NCI-H1092 treated with DMSO at 0.1 percent for 48 hours (cell line): ENCODE measurements around the gene SPEM2.

ENCODE experiments used
- DNase-seq: peaks from one replicate; lab custom pipeline; 2025; lab: John Stamatoyannopoulos, UW

The SPEM2 gene

GRCh38 chr17:7403977-7404736, 21.3 kb upstream of the SPEM2 start, which contains the start of gene TMEM256:
Gene TMEM256, minus strand, starts transcription at chr17:7404097. Its CDS starts 13 bp downstream, at chr17:7404084.
- peak; percentile 96 for DNase-seq

GRCh38 chr17:7404737-7405349, 20.6 kb upstream of the SPEM2 start:
- peak; percentile 8 for DNase-seq

GRCh38 chr17:7405350-7406234, 19.8 kb upstream of the SPEM2 start:
- no peak for DNase-seq

- DNase-seq: no peak
Measured at GRCh38 chr17:7406235-7406825, 19.1 kb upstream of the SPEM2 start.

GRCh38 chr17:7407082-7407481, 18.3 kb upstream of the SPEM2 start:
- DNase-seq: no peak

- no peak for DNase-seq
Measured at GRCh38 chr17:7407485-7408251, 17.7 kb upstream of the SPEM2 start, which contains the start of gene NLGN2. Gene NLGN2, plus strand, starts transcription at chr17:7407845. Its CDS starts 411 bp downstream, at chr17:7408256.

- DNase-seq: no peak
Measured at GRCh38 chr17:7408252-7408727, 17.1 kb upstream of the SPEM2 start.

- DNase-seq: no peak
Measured at GRCh38 chr17:7408863-7409262, 16.6 kb upstream of the SPEM2 start.

- DNase-seq: no peak
Measured at GRCh38 chr17:7409716-7410115, 15.7 kb upstream of the SPEM2 start.

- no peak for DNase-seq
Measured at GRCh38 chr17:7410634-7411426, 14.6 kb upstream of the SPEM2 start.

GRCh38 chr17:7411427-7411750, 14.0 kb upstream of the SPEM2 start:
- DNase-seq: no peak

GRCh38 chr17:7413346-7413985, 11.9 kb upstream of the SPEM2 start:
- no peak for DNase-seq

GRCh38 chr17:7414837-7415236, 10.6 kb upstream of the SPEM2 start:
- no peak for DNase-seq

- DNase-seq: no peak
Measured at GRCh38 chr17:7415784-7416183, 9.6 kb upstream of the SPEM2 start.

- DNase-seq: no peak
Measured at GRCh38 chr17:7416323-7416722, 9.1 kb upstream of the SPEM2 start.

- DNase-seq: no peak
Measured at GRCh38 chr17:7417056-7417655, 8.3 kb upstream of the SPEM2 start.

GRCh38 chr17:7418472-7419152, 6.8 kb upstream of the SPEM2 start:
- DNase-seq: no peak

GRCh38 chr17:7419819-7420610, 5.4 kb upstream of the SPEM2 start, which contains the start of gene SPEM1:
Gene SPEM1, plus strand, starts transcription at chr17:7420324. Its CDS starts 61 bp downstream, at chr17:7420385.
- no peak for DNase-seq
